CD4-positive, alpha-beta T cell treated with Interleukin-17A for 4 hours (primary cell): ENCODE data around the gene PSTK.

Source experiments
- DNase-seq: peaks from one replicate; pipeline ENCODE4 v3.0.0-alpha.2; 2020; ENCODE audit warnings: mixed read lengths

Gene PSTK

DNA sequence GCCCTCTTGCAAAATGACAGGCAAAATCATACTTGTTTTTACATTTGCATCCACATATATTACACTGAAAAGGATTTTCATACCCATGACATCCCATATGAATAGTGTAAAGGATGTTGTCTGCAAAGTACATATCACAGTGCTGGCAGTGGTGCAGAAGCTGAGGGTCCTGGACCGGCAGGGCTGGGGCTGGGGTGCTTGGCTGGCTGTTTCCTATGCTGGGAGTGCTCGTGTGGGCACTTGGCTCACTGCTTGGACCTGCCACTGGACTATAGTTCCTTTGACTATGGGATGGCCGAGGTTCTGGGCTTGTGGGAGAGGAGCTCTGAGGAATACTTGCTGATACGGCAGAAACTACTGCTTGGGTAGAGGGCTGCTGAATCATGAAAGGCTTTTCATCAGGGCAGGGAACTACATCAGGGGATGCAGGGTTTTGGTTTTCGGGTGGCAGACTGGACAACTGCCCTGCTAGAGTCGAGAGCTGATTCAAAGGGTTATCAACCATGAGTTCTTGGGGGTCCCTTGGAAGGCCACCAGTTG, 13.7 kb downstream of the PSTK start:
- DNase-seq, result no peak

DNA sequence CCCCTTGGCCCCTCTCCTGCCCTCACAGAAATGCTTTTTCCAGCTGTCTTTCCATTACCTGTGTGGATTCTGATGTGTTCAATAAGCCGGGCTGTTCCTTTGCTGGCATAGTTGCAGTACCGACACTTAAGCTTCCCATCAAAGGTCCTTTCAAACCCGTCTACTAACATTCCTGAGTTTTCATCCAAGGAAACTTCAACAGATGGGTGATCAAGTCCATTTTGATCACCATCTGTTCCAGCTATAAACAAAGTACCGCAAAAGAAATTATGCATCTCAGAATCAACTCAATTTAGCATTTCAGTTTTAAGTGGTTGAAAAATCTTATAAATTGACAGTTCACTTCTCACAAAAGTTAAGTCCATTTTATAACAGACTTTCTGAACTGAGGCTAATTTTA, 15.7 kb downstream of the PSTK start:
- DNase-seq, result no peak

DNA sequence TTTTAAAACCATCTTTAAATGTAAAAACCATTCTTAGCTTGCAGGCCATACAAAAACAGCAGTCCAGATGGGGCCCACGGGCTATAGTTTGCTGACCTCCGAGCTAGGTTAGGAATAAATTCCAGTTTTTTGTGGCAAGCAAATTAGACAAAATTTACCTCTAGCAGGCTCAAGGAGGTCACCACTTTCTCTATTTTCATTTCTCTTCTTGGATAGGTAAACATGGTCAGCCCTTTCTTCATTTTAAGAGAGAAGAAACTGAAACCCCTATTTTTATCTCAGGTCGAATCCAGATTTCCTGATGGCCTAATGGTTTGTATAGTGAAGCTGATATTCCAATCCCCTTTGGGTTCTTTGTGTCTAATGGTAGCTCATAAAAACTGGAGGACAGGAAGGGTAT, 17.7 kb downstream of the PSTK start:
- DNase-seq, result no peak

DNA sequence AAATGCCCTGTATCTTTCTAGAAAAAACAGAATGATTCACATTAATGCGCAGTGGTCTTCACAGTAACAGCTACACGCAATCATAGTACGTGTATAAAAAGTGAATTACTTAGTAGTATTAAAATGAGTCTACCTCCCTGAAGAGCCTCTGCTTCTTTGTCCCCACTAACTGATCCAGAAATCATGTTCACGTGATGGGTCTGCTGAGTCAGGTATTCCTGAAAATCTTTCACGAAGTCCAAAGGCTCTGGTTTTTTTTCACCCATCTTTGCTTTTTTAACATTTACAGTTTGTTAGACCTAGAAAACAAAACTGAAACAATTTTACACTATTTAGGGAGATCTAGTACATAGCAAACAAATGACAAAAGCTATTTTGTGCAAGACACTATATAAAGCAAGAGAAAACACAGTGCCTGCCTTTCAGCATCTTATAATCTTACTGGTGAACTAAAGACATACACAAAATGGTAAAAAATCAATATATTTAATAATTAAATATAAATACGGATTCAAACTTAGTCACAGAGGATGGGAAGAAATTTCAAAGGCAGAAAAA, 18.2 kb downstream of the PSTK start:
- no peak for DNase-seq

DNA sequence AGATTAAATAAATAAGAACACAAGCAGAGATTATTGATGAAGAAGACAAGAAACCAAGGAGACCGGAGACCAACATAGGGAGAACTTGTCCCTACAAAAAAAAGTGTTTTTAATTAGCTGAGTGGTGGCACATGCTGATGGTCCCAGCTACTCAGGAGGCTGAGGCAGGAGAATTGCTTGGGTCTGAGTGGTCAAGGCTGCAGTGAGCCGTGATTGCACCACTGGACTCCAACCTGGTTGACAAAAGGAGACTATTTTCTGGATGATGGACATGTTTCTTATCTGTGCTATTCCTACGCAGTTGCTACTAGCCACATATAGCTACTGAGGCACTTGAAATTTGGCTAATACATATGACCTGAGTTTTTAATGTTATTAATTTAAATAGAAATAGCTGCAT, 18.7 kb downstream of the PSTK start:
- DNase-seq, result no peak

DNA sequence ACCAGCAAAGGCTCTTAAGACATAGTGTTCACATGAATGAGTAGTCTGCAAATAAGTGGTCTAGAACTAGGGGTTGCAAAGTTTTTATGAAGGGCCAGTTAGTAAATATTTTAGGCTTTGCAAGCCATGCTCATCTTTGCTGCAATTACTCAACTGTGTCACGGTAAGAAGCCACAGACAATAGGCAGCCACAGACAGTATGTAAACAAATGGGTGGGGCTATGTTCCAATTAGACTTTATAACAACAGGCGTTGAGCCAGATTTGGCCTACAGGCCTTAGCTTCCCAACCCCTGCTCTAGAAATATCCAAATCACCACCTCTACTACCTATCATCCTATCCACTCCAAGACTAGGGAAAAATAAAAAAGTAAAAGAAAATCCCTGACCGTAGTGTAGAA, 19.1 kb downstream of the PSTK start:
- DNase-seq, result no peak

DNA sequence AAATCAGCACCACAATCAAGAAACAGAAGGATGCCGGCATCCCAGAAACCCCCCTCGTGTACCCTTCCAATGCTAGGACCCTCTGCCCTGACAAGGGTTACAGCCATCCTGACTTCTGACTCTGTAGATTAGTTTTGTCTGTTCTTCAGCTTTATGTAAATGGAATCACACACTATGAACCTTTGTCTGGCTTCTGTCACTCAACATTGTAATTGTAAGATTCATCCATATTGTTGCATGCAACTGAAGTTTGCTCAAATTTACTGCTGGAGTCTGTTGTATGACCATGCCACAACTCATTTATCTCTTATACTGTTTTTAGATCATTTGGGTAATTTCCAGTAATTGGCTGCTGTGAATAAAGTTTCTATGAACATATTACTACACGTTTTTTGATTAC, 20.0 kb downstream of the PSTK start:
- DNase-seq, result no peak

DNA sequence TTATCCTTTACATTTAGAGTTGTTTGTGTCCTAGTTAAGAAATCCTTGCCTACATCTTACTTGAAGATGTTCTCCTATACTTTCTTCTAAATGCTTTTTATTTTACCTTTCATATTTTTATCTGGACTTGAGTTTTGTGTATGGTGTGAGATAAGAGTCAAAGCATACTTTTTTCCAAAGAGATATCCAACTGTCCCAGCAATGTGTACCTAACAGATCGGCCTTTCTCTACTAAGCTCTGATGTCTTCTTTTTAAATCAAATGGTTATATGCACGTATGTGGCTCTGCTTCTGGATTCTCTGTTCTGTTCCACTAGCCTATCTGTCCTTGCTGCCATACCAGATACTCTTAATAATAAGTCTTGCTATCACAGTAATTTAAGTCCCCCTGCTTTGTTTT, 21.2 kb downstream of the PSTK start:
- no peak for DNase-seq

DNA sequence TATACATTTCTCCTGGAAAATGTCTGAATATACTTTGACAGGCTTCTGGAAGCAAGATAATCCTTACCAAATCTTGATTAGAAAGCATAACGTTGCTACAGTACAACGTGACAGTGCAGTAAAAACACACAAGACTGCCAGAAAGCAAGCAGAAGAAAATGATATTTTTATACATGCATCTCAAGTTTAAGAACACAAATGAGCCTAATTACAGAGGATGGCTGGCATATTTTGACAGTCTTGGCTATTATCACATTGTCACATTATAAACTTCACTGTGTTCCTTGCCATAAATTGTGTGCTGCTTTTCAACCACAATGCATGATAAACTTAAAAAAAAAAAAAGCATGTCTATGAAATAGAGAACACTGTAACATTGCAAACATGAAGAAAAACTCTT, 24.1 kb downstream of the PSTK start:
- no peak for DNase-seq

DNA sequence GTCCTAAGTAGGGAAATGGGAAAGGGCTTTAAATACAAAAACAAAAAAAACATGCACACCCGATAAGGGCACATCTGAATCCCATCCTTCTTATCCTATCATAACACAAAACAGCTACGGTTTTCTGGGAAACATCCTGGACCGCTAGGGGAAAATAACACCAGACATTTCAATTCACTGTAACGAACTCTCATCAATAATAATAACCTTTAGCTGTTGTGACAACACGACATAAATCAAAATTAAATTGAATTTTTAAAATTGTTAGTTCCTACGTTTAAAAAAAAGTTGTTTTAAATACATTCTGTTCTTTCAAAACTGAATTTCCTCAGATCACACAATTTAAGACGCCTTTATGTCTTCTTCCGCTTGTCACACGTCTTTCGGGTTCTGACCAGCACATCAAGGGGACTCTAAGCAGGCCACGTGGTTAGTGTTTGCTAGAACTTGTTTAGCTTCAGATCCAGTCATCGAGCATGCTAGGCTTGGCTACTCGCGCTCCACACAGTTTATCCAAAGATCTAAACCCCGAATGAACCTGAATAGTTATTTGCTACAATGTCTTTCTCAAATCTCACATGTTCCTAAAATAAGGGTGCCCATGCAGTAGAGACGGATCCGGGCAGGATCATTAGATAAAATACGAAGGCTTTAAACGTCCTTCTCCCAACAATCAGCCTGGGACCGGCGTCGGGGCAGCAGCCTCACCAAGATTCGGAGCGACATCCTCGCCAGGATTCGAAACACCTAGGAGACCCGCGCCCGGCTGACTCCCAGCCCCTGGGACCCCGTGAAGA, 27.6 kb downstream of the PSTK start:
- DNase-seq, result peak; percentile 57

DNA sequence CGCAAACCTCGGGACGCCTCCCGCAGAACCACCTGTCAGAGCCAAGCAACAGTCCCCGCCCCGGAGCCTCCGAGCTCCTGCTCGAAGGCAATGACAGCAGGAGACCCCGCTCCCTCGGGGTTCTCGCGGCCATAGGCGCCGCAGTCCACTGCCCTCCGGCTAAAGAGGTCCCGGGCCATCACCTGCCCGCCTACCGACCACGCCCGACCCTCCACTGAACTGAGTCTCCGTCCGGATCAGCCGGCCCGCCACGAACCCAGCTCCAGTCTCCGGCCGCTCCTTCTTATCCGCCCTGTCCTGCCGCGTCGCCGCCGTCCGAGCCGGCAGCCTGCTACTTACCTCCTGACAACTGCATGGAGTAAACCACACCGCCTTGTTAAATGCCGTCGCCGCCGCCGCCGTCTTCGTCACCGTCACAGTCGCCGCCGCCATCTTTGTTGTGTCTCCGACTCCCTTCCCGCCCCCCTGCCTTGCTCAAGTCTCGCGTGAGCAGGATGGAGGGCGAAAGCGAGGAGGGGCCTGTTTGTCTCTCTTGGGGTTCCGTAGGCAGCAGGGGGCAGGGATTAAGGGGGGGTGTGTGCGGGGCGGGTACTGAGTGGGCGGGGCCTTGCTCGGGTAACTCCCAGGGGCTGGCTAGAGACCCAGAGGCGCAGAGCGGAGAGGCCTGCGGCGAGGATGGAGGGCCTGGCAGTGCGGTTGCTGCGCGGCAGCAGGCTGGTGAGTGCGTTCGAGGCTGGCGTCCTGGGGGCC, 28.3 kb downstream of the PSTK start, which contains the start of the genes ACADSB and IKZF5:
Gene ACADSB, plus strand, starts transcription at position 652 of the 750 bp plus-strand sequence. Its CDS starts 24 bp downstream, at position 676.
Gene IKZF5, minus strand, starts transcription at position 441 of the 750 bp plus-strand sequence. CDS start 10,170 bp downstream, outside the sequence.
- peak; percentile 97 for DNase-seq

DNA sequence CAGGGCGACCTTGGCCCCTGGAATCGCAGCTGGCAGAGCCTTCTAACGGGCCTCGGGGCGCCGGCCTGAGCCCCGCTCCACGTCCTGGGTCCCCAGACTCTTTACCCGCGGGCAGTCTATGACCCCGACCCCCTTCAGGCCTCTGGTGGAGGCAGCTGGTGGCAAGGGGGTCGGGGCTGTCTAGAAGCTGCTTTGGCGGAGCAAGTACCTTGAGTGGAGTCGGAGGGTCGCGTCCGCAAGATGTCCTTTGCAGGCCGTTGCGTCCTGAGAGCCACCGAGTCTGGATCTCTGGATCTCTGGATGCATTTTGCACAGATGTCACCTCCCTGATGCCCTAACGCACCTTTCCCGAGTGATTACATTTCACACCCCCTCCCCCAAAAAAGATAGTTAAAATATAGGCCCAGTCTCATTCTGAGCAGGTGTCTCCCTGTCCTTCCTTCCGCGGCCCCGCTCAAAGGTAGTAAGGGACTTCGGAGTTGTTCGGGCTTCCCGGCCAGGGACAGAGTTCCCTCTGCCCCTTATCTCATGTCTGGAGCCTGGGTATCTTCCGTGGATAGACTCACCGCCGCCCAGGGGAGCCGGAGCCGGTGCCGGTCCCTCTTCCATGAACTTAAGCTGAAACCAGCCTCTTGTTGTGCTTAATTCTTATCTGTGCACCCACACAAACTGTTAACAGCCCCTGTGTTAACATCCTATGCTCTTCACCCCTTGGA, 29.1 kb downstream of the PSTK start:
- DNase-seq, result peak; percentile 30

DNA sequence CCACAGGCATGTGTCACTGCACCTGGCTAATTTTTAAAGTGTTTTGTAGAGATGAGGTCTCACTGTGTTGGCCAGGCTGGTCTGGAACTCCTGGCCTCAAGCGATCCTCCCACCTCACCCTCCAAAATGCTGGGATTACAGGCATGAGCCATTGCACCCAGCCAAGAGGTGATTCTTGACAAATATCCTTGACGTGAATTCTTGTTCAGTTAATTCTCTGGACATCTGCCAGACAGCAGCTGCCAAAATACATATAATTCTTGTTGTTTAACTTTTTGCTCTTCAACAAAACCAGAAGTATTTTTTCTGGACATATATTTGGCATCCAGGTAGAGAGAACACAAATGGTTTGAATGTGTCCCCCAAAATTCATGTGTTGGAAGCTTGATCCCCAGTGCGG, 31.8 kb downstream of the PSTK start:
- no peak for DNase-seq

DNA sequence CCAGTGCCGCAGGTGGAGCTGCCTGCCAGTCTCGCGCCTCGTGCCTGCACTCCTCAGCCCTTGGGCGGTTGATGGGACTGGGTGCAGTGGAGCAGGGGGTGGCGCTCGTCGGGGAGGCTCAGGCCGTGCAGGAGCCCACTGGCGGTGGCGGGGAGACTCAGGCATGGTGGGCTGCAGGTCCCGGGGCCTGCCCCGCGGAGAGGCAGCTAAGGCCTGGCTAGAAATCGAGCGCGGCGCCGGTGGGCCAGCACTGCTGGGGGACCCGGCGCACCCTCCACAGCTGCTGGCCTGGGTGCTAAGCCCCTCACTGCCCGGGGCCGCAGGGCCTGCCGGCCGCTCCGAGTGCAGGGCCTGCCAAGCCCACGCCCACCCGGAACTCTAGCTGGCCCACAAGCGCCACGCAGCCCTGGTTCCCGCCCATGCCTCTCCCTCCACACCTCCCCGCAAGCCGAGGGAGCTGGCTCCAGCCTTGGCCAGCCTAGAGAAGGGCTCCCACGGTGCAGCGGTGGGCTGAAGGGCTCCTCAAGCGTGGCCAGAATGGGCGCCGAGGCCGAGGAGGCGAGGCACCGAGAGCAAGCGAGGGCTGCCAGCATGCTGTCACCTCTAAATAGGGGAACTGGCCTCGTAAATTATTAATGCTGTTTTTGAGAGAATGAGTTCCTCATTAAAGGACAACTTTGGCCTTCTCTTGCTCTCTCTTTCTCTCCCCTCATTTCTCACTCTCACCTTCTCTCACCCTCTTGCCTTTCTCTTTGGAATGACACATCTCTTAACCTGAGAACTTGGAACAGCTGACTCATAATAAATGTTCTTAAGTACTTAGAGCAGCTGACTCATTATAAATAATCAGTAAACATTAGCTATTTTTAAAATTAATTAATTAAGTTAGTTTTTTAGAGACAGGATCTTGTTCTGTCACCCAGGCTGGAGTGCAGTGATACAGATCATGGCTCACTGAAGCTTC, 33.5 kb downstream of the PSTK start:
- DNase-seq, result no peak

DNA sequence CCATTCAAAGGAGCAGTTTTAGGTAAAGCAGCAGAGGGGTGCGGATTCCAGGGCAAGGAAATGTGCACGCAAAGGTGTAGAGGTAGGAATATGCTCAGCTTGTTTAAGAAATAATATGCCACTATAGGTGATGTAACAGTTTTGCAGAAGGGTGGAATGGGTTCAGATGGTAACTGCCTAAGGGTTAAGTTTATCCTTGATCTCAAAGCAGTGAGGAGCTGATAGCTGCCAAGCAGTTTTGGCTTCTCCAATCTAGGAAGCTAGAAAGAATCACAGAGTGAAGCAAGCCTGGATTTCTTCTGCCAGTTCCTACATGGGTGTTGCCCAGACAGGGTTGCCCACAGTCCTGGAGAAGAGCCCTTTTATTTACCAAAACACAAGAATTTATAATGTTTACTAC, 34.6 kb downstream of the PSTK start:
- DNase-seq, result no peak

DNA sequence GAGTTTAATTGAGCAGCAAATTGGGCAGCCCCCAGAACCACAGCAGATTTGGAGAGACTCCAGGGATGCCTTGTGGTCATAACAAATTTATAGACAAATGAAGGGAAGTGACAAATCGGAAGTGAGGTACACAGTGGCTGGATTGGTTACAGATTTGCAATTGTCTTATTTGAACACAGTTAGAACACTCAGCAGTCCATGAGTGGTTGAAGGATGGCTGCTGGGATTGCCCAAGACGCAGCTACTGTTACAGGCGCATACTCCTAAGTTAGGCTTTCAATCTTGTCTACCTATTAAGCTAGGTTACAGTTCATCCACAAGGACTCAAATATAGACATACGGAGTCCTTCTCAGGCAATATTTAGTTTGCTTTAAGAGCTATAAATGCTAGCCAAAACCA, 36.0 kb downstream of the PSTK start:
- no peak for DNase-seq

DNA sequence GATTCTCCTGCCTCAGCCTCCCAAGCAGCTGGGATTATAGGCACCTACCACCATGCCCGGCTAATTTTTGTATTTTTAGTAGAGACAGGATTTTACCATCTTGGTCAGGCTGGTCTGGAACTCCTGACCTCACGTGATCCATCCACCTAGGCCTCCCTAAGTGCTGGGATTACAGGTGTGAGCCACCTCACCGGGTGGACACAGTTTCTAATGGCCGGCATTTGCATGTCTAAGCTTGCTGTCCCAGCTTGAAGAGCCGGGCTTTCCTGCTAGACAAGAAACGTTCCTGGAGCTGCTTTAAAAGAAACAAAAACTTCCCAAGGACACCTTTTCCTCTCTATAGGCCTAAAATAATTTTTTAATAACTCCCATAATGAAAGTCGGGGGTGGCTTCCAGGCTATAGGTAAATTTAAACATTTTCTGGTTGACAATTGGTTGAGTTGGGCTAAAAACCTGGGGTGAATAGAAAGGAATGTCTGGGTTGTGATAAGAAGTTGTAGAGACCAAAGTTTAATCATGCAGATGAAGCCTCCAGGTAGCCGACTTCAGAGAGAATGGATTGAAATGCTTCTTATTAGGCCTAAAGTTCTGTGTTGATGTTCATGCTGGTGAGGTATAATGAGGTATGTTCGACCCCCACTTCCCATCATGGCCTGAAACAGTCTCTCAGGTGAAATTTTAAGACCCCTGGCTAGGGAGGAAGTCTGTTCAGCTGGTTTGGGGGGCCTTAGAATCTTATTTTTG, 37.4 kb downstream of the PSTK start:
- DNase-seq, result no peak

DNA sequence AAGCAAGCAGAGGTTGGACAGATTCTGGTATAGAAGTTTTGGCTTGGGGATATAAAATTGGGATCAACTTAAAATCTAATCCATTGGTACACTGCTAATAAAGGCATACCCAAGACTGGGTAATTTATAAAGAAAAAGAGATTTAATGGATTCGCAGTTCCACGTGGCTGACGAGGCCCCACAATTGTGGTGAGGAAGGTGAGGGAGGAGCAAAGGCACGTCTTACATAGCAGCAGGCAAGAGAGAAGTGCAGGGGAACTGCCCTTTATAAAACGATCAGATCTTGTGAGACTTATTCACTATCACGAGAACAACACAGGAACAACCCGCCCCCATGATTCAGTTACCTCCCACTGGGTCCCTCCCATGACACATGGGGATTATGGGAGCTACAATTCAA, 38.3 kb downstream of the PSTK start:
- DNase-seq, result no peak

DNA sequence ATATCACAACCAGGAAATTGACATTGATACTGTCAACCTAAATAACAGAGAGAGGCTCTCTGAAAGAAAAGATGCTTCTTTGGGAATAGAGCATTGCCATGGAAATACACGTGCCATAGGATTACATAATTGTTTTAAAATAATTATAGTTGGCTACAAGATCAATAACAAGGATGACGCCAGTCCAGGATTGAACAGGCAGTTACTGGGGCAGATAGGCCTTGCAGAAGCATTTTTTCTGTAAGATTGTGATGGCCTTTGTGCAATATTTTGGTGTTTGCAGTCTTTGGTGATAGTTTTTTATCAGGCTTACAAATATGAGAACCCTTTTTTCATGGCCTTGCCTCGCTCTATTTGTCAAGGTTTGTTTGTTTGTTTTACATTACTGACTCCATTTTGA, 39.1 kb downstream of the PSTK start:
- no peak for DNase-seq

DNA sequence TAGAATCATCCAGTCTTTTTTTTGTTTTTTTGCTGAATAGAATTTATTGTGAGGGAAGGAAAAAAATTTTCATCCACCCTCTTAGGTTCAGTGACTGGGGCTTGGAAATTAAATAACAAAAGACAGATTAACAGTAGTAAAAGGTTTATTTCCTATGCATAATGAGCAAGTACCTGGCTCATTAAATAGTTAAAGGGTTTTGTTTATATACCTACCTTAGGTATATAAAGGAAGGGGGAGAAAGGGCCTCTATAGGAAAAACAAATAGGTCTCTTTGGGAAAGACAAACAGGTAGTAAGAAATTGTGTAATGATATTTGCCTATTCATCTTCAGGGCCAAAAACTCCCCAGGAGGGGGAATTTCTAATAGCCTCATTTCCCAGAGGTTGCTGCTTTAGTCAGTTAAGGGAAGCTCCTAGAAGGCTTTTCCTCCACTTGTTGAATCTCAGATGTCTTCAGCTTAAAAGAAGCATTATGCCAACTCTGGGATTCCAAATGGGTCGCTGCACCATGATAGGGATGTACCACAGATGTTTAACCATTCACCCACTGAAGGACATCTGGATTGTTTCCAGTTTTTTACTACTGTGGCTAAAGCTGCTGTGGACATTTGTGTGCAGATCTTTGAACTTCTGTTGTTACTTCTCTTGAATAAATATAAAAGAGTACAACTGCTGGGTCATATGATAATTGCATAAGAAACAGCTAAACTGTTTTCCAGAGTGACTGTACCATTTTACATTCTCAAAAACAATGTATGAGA, 39.9 kb downstream of the PSTK start:
- no peak for DNase-seq
